ENCODE data around the gene CSNK2A1. TPM values are rescaled to one million over a fixed set of nuclear protein-coding genes. Genes with fewer than 3 reads are reported as not detected.

Gene CSNK2A1
- total RNA-seq, 1 experiment from 2014 or later = 229 TPM

GRCh38 chr20:431012-431904, 112.3 kb downstream of the CSNK2A1 start:
- Histone ChIP-seq H4K91ac (ENCODE audit: insufficient read length, low read depth, low read length) (no peak overlapping the region), H3K4ac (ENCODE audit: low read depth, low read length) (no peak overlapping the region), H3K18ac (ENCODE audit: insufficient read length, low read depth, low read length) (no peak overlapping the region), H3K56ac (ENCODE audit: insufficient read length, low read depth, low read length) (no peak overlapping the region), H2AFZ (ENCODE audit: low read length) (no peak overlapping the region), H3K4me1 (ENCODE audit: insufficient read depth, low read length) (peaks cover 3% of the 10 kb centered on the region; the same call in 1 of the 2 replicates), H2BK12ac (ENCODE audit: insufficient read length, low read depth, low read length) (no peak overlapping the region), H3K9me3 (ENCODE audit: control insufficient read depth, low read depth, low read length) (no peaks in the 10 kb centered on the region), H3K4me2 (ENCODE audit: insufficient read depth, insufficient read length, low read length) (no peak overlapping the region), H3K79me1 (ENCODE audit: insufficient read depth, low read depth, low read length, poor library complexity, severe bottlenecking) (no peaks in the 10 kb centered on the region), H3K23me2 (ENCODE audit: insufficient read length, low read depth, low read length, poor library complexity, severe bottlenecking) (no peaks in the 10 kb centered on the region), H4K20me1 (ENCODE audit: control insufficient read depth, insufficient read depth, insufficient read length) (no peaks in the 10 kb centered on the region), H2BK5ac (ENCODE audit: insufficient read length, low read length) (no peak overlapping the region), H4K8ac (replicated peaks; ENCODE audit: insufficient read length, low read depth, low read length) (no peak overlapping the region), H4K5ac (ENCODE audit: insufficient read length, low read depth, low read length) (no peak overlapping the region), H3K23ac (ENCODE audit: insufficient read length, low read depth, low read length) (no peak overlapping the region), H3K79me2 (ENCODE audit: insufficient read depth, low read length) (no peaks in the 10 kb centered on the region), H2BK120ac (ENCODE audit: low read depth, low read length, poor library complexity, severe bottlenecking) (no peak overlapping the region), H2BK20ac (ENCODE audit: low read depth, low read length, poor library complexity, severe bottlenecking) (no peak overlapping the region), H2BK15ac (ENCODE audit: low read depth, low read length) (no peak overlapping the region), H3K27me3 (ENCODE audit: insufficient read depth, low read length) (peaks cover 5% of the 10 kb centered on the region; the same call in 1 of the 2 replicates), H3K27ac (ENCODE audit: insufficient read length, low read depth, low read length) (no peak overlapping the region), H2AK5ac (ENCODE audit: insufficient read length, low read length) (no peak overlapping the region), H3K9ac (ENCODE audit: extremely low read depth, insufficient read length, low read length) (no peak overlapping the region), H3T11ph (ENCODE audit: low read length) (no peak overlapping the region), H3K14ac (ENCODE audit: insufficient read depth, low read length) (no peak overlapping the region)
- Mint-ChIP-seq H3K4me1 (peaks cover 26 to 32% of the 10 kb centered on the region in 2 experiments), H3K9me3 (no peaks in the 10 kb centered on the region), H3K27me3 (ENCODE audit: low read depth) (peaks cover 31% of the 10 kb centered on the region), H3K27ac (peak overlapping the region in 2 of 3 experiments; percentile 72 to 90; a peak in 2 of 7 replicates), H3K4me3 (no peak overlapping the region; a peak in 2 of 5 replicates), H3K36me3 (ENCODE audit: insufficient read depth in 1 of 3, low read depth in 3 of 3) (peaks cover 11 to 48% (median 43%) of the 10 kb centered on the region in 3 experiments; a peak in 6 of 7 replicates)
- no CpG with 5 or more reads among the region's 17 CpGs for WGBS (ENCODE audit: extremely low coverage, insufficient read length, low lambda C conversion rate)
- peak; percentile 81 for DNase-seq
- peak; percentile 73 for TF ChIP-seq CTCF (conservative IDR thresholded peaks at IDR 0.05)
